Smooth muscle cell (in vitro differentiated cells): ENCODE data around the gene LRRK1. TPM values are rescaled to one million over a fixed set of nuclear protein-coding genes. Genes with fewer than 3 reads are reported as not detected.

ENCODE experiments used
- DNase-seq: peaks from one replicate; lab custom pipeline; 2025; ENCODE audit not compliant: unreplicated experiment; lab: John Stamatoyannopoulos, UW
- H2AFZ ChIP-seq: fragments of 200-600 bp; sonication (generic); 2 replicates; pipeline ENCODE4 v1.6.0; 2016; ENCODE audit warnings: antibody characterized with exemption, low read depth, mild to moderate bottlenecking
- H3F3A ChIP-seq: fragments of 200-600 bp; sonication (generic); 2 replicates; pipeline ENCODE4 v1.6.0; 2017; ENCODE audit warnings: antibody characterized with exemption, low read depth
- H3K27ac ChIP-seq: fragments of 200-600 bp; sonication (generic); 2 replicates; pipeline ENCODE4 v1.5.1; 2016; ENCODE audit warnings: low read depth, mild to moderate bottlenecking
- H3K27me3 ChIP-seq: fragments of 200-600 bp; sonication (generic); 2 replicates; pipeline ENCODE4 v1.6.1; 2016; ENCODE audit warnings: low read depth, mild to moderate bottlenecking
- H3K36me3 ChIP-seq: fragments of 200-600 bp; sonication (generic); 2 replicates; pipeline ENCODE4 v1.5.1; 2016; ENCODE audit warnings: low read depth
- H3K4me1 ChIP-seq: fragments of 200-600 bp; sonication (generic); 2 replicates; pipeline ENCODE4 v1.5.1; 2016; ENCODE audit warnings: low read depth
- H3K4me2 ChIP-seq: fragments of 200-600 bp; sonication (generic); 2 replicates; pipeline ENCODE4 v1.6.0; 2016; ENCODE audit warnings: mild to moderate bottlenecking
- H3K4me3 ChIP-seq: fragments of 200-600 bp; sonication (generic); 2 replicates; pipeline ENCODE4 v1.5.1; 2016; ENCODE audit warnings: mild to moderate bottlenecking
- H3K79me2 ChIP-seq: fragments of 200-600 bp; sonication (generic); 2 replicates; pipeline ENCODE4 v1.6.0; 2016; ENCODE audit warnings: low read depth, mild to moderate bottlenecking
- H3K9ac ChIP-seq: fragments of 200-600 bp; sonication (generic); 2 replicates; pipeline ENCODE4 v1.6.0; 2016; ENCODE audit warnings: low read depth
- H3K9me3 ChIP-seq: fragments of 200-600 bp; sonication (generic); replicated peaks from 2 replicates; pipeline ENCODE4 v1.5.1; 2016; ENCODE audit warnings: low read depth
- H4K20me1 ChIP-seq: fragments of 200-600 bp; sonication (generic); 2 replicates; pipeline ENCODE4 v1.6.0; 2016; ENCODE audit warnings: low read depth
- CTCF ChIP-seq: fragments of 200-600 bp; sonication (generic); IDR thresholded peaks from 2 replicates; pipeline ENCODE4 v1.5.1; 2017; ENCODE audit warnings: borderline replicate concordance, mild to moderate bottlenecking, antibody characterized with exemption; ENCODE audit not compliant: insufficient read depth, poor library complexity, severe bottlenecking
- WGBS: methylation state at CpG from one replicate; pipeline ENCODE4 v1.1.7; 2016; ENCODE audit warnings: low lambda C conversion rate; 5-methylcytosine and 5-hydroxymethylcytosine counted together
- polyA plus RNA-seq: library from polyadenylated mRNA; unstranded; fragments of >200 nt; fragmentation: Nextera tagmentation; extraction: Ambion mirVana; gene quantifications from 2 replicates; pipeline ENCODE4 v1.2.1, GENCODE V29; 2016
- total RNA-seq: library from RNA; depleted of rRNA; stranded (reverse); fragments of >200 nt; gene quantifications from 2 replicates; pipeline ENCODE4 v1.2.3, GENCODE V29; 2014

LRRK1 gene
- total and polyA plus RNA-seq, 2 experiments from 2014 or later, result 1.1 to 1.6 TPM

- Histone ChIP-seq H3K79me2 (no peaks in the 10 kb centered on the region), H4K20me1 (no peaks in the 10 kb centered on the region), H2AFZ (no peak overlapping the region), H3K27ac (no peak overlapping the region), H3K27me3 (no peaks in the 10 kb centered on the region), H3K9ac (no peak overlapping the region), H3K4me3 (no peak overlapping the region), H3K36me3 (no peaks in the 10 kb centered on the region), H3K4me1 (peaks cover 7% of the 10 kb centered on the region), H3K4me2 (no peak overlapping the region), H3K9me3 (no peaks in the 10 kb centered on the region), H3F3A (peaks cover 4% of the 10 kb centered on the region)
- no peak for DNase-seq
- WGBS, result 75% methylated on average over 18 of the region's 18 CpGs
- peak; percentile 25 for TF ChIP-seq CTCF
Observed at GRCh38 chr15:101017093-101017754, 98.1 kb downstream of the LRRK1 start.

- no peak for TF ChIP-seq CTCF
- Histone ChIP-seq H3K36me3 (no peaks in the 10 kb centered on the region), H3K4me2 (no peak overlapping the region), H3K4me3 (no peak overlapping the region), H2AFZ (no peak overlapping the region), H3K27ac (no peak overlapping the region), H3F3A (peaks cover 4% of the 10 kb centered on the region), H3K4me1 (peaks cover 7% of the 10 kb centered on the region), H3K27me3 (no peaks in the 10 kb centered on the region), H3K79me2 (no peaks in the 10 kb centered on the region), H3K9ac (no peak overlapping the region), H4K20me1 (no peaks in the 10 kb centered on the region), H3K9me3 (no peaks in the 10 kb centered on the region)
- no peak for DNase-seq
- WGBS, result 92% methylated on average over 1 of the region's 1 CpG
Observed at GRCh38 chr15:101018016-101018415, 98.9 kb downstream of the LRRK1 start.

- no peak for DNase-seq
- WGBS, result 92% methylated on average over 13 of the region's 13 CpGs
- H3K27ac ChIP-seq, result no peak overlapping the region
Observed at GRCh38 chr15:101018450-101018849, 99.3 kb downstream of the LRRK1 start.

More at GRCh38 chr15:101018450-101018849, 99.3 kb downstream of the LRRK1 start:
- no peaks in the 10 kb centered on the region for H3K36me3 ChIP-seq
- no peaks in the 10 kb centered on the region for H3K27me3 ChIP-seq
- no peaks in the 10 kb centered on the region for H3K79me2 ChIP-seq
- no peak overlapping the region for H3K4me2 ChIP-seq
- H3K4me1 ChIP-seq, result peaks cover 7% of the 10 kb centered on the region
- no peaks in the 10 kb centered on the region for H3K9me3 ChIP-seq
- H4K20me1 ChIP-seq, result no peaks in the 10 kb centered on the region
- H3K9ac ChIP-seq, result no peak overlapping the region
- no peak overlapping the region for H2AFZ ChIP-seq
- no peak overlapping the region for H3K4me3 ChIP-seq
- H3F3A ChIP-seq, result peaks cover 7% of the 10 kb centered on the region
- TF ChIP-seq CTCF, result no peak
